ENCODE data around the gene ABCA2.

ABCA2 gene

GRCh38 chr9:137042751-137043727, 15.0 kb upstream of the ABCA2 start:
- no peaks in the 10 kb centered on the region for H3K9me3 ChIP-seq (ENCODE audit: control insufficient read depth, low read length)
- H3K27ac ChIP-seq (ENCODE audit: low read depth, low read length, severe bottlenecking): no peak overlapping the region
- H3K4me1 ChIP-seq (ENCODE audit: control insufficient read depth, insufficient read depth, low read length, poor library complexity, severe bottlenecking): no peaks in the 10 kb centered on the region
- peaks cover 14% of the 10 kb centered on the region for H3K36me3 ChIP-seq (ENCODE audit: control insufficient read depth, insufficient read depth, low read length)
- WGBS, 2 experiments (ENCODE audit: insufficient coverage in 2 of 2): 89 to 95% methylated on average over 30 to 32 of the region's 36 CpGs
- H3K4me3 ChIP-seq (ENCODE audit: extremely low read depth, insufficient read depth, low read length, poor library complexity, severe bottlenecking): no peak overlapping the region

GRCh38 chr9:137041124-137041523, 13.1 kb upstream of the ABCA2 start:
- no peak overlapping the region for H3K4me3 ChIP-seq (ENCODE audit: extremely low read depth, insufficient read depth, low read length, poor library complexity, severe bottlenecking)
- 72 to 82% methylated on average over 4 to 13 of the region's 16 CpGs for WGBS, 2 experiments (ENCODE audit: insufficient coverage in 2 of 2)
- H3K36me3 ChIP-seq (ENCODE audit: control insufficient read depth, insufficient read depth, low read length): peaks cover 14% of the 10 kb centered on the region

GRCh38 chr9:137040568-137040967, 12.5 kb upstream of the ABCA2 start:
- no peaks in the 10 kb centered on the region for H3K9me3 ChIP-seq (ENCODE audit: control insufficient read depth, low read length)
- H3K27ac ChIP-seq (ENCODE audit: low read depth, low read length, severe bottlenecking): no peak overlapping the region
- WGBS, 2 experiments (ENCODE audit: insufficient coverage in 2 of 2): 87 to 94% methylated on average over 12 to 23 of the region's 23 CpGs
- peaks cover 14% of the 10 kb centered on the region for H3K36me3 ChIP-seq (ENCODE audit: control insufficient read depth, insufficient read depth, low read length)
- H3K4me1 ChIP-seq (ENCODE audit: control insufficient read depth, insufficient read depth, low read length, poor library complexity, severe bottlenecking): no peaks in the 10 kb centered on the region
- no peak overlapping the region for H3K4me3 ChIP-seq (ENCODE audit: extremely low read depth, insufficient read depth, low read length, poor library complexity, severe bottlenecking)

More at GRCh38 chr9:137041124-137041523, 13.1 kb upstream of the ABCA2 start:
- H3K9me3 ChIP-seq (ENCODE audit: control insufficient read depth, low read length): no peaks in the 10 kb centered on the region
- no peak overlapping the region for H3K27ac ChIP-seq (ENCODE audit: low read depth, low read length, severe bottlenecking)
- H3K4me1 ChIP-seq (ENCODE audit: control insufficient read depth, insufficient read depth, low read length, poor library complexity, severe bottlenecking): no peaks in the 10 kb centered on the region

- Histone ChIP-seq H3K9me3 (ENCODE audit: control insufficient read depth, low read length) (no peaks in the 10 kb centered on the region), H3K4me1 (ENCODE audit: control insufficient read depth, insufficient read depth, low read length, poor library complexity, severe bottlenecking) (no peaks in the 10 kb centered on the region), H3K36me3 (ENCODE audit: control insufficient read depth, insufficient read depth, low read length) (peaks cover 14% of the 10 kb centered on the region), H3K4me3 (ENCODE audit: extremely low read depth, insufficient read depth, low read length, poor library complexity, severe bottlenecking) (no peak overlapping the region), H3K27ac (ENCODE audit: low read depth, low read length, severe bottlenecking) (no peak overlapping the region)
- 98% methylated on average over 14 to 22 of the region's 32 CpGs for WGBS, 2 experiments (ENCODE audit: insufficient coverage in 2 of 2)
Measured at GRCh38 chr9:137039611-137040366, 11.8 kb upstream of the ABCA2 start.

GRCh38 chr9:137038916-137039315, 10.9 kb upstream of the ABCA2 start:
- Histone ChIP-seq H3K27ac (ENCODE audit: low read depth, low read length, severe bottlenecking) (no peak overlapping the region), H3K4me1 (ENCODE audit: control insufficient read depth, insufficient read depth, low read length, poor library complexity, severe bottlenecking) (no peaks in the 10 kb centered on the region), H3K4me3 (ENCODE audit: extremely low read depth, insufficient read depth, low read length, poor library complexity, severe bottlenecking) (no peak overlapping the region), H3K36me3 (ENCODE audit: control insufficient read depth, insufficient read depth, low read length) (peaks cover 14% of the 10 kb centered on the region), H3K9me3 (ENCODE audit: control insufficient read depth, low read length) (no peaks in the 10 kb centered on the region)
- WGBS, 2 experiments (ENCODE audit: insufficient coverage in 2 of 2): 96 to 97% methylated on average over 4 to 5 of the region's 9 CpGs

GRCh38 chr9:137037483-137037882, 9.4 kb upstream of the ABCA2 start:
- Histone ChIP-seq H3K36me3 (ENCODE audit: control insufficient read depth, insufficient read depth, low read length) (peaks cover 14% of the 10 kb centered on the region), H3K27ac (ENCODE audit: low read depth, low read length, severe bottlenecking) (no peak overlapping the region), H3K4me3 (ENCODE audit: extremely low read depth, insufficient read depth, low read length, poor library complexity, severe bottlenecking) (no peak overlapping the region), H3K9me3 (ENCODE audit: control insufficient read depth, low read length) (no peaks in the 10 kb centered on the region), H3K4me1 (ENCODE audit: control insufficient read depth, insufficient read depth, low read length, poor library complexity, severe bottlenecking) (no peaks in the 10 kb centered on the region)
- 92 to 96% methylated on average over 5 to 8 of the region's 10 CpGs for WGBS, 2 experiments (ENCODE audit: insufficient coverage in 2 of 2)

GRCh38 chr9:137037035-137037434, 9.0 kb upstream of the ABCA2 start:
- Histone ChIP-seq H3K9me3 (ENCODE audit: control insufficient read depth, low read length) (no peaks in the 10 kb centered on the region), H3K4me3 (ENCODE audit: extremely low read depth, insufficient read depth, low read length, poor library complexity, severe bottlenecking) (no peak overlapping the region), H3K4me1 (ENCODE audit: control insufficient read depth, insufficient read depth, low read length, poor library complexity, severe bottlenecking) (no peaks in the 10 kb centered on the region), H3K36me3 (ENCODE audit: control insufficient read depth, insufficient read depth, low read length) (peaks cover 14% of the 10 kb centered on the region), H3K27ac (ENCODE audit: low read depth, low read length, severe bottlenecking) (no peak overlapping the region)
- WGBS, 2 experiments (ENCODE audit: insufficient coverage in 2 of 2): 89 to 92% methylated on average over 8 of the region's 13 CpGs

- H3K4me3 ChIP-seq (ENCODE audit: extremely low read depth, insufficient read depth, low read length, poor library complexity, severe bottlenecking): no peak overlapping the region
- no peaks in the 10 kb centered on the region for H3K9me3 ChIP-seq (ENCODE audit: control insufficient read depth, low read length)
- 78 to 79% methylated on average over 7 to 8 of the region's 8 CpGs for WGBS, 2 experiments (ENCODE audit: insufficient coverage in 2 of 2)
Measured at GRCh38 chr9:137035937-137036336, 7.9 kb upstream of the ABCA2 start.

GRCh38 chr9:137035507-137035834, 7.4 kb upstream of the ABCA2 start:
- WGBS, 2 experiments (ENCODE audit: insufficient coverage in 2 of 2): 37 to 52% methylated on average over 4 to 6 of the region's 9 CpGs
- H3K4me1 ChIP-seq (ENCODE audit: control insufficient read depth, insufficient read depth, low read length, poor library complexity, severe bottlenecking): no peaks in the 10 kb centered on the region
- no peak overlapping the region for H3K27ac ChIP-seq (ENCODE audit: low read depth, low read length, severe bottlenecking)
- H3K4me3 ChIP-seq (ENCODE audit: extremely low read depth, insufficient read depth, low read length, poor library complexity, severe bottlenecking): no peak overlapping the region
- no peaks in the 10 kb centered on the region for H3K9me3 ChIP-seq (ENCODE audit: control insufficient read depth, low read length)
- H3K36me3 ChIP-seq (ENCODE audit: control insufficient read depth, insufficient read depth, low read length): peaks cover 14% of the 10 kb centered on the region

More at GRCh38 chr9:137035937-137036336, 7.9 kb upstream of the ABCA2 start:
- H3K27ac ChIP-seq (ENCODE audit: low read depth, low read length, severe bottlenecking): no peak overlapping the region
- no peaks in the 10 kb centered on the region for H3K4me1 ChIP-seq (ENCODE audit: control insufficient read depth, insufficient read depth, low read length, poor library complexity, severe bottlenecking)
- H3K36me3 ChIP-seq (ENCODE audit: control insufficient read depth, insufficient read depth, low read length): peaks cover 14% of the 10 kb centered on the region

GRCh38 chr9:137034709-137035506, 6.9 kb upstream of the ABCA2 start:
- H3K36me3 ChIP-seq (ENCODE audit: control insufficient read depth, insufficient read depth, low read length): peaks cover 14% of the 10 kb centered on the region
- no peak overlapping the region for H3K27ac ChIP-seq (ENCODE audit: low read depth, low read length, severe bottlenecking)
- H3K4me3 ChIP-seq (ENCODE audit: extremely low read depth, insufficient read depth, low read length, poor library complexity, severe bottlenecking): no peak overlapping the region
- H3K4me1 ChIP-seq (ENCODE audit: control insufficient read depth, insufficient read depth, low read length, poor library complexity, severe bottlenecking): no peaks in the 10 kb centered on the region
- 22 to 33% methylated on average over 13 to 20 of the region's 24 CpGs for WGBS, 2 experiments (ENCODE audit: insufficient coverage in 2 of 2)
- H3K9me3 ChIP-seq (ENCODE audit: control insufficient read depth, low read length): no peaks in the 10 kb centered on the region

Data from mesodermal cell (in vitro differentiated cells).